ENCODE results near the gene SEMA3A. TPM values are rescaled to one million over a fixed set of nuclear protein-coding genes. Genes with fewer than 3 reads are reported as not detected.

Gene SEMA3A
- total and polyA plus RNA-seq, 2 experiments from 2014 or later, result 19.8 to 46.4 TPM

- no peak for TF ChIP-seq ZNF462 (CRISPR knock-in tag; IDR thresholded peaks at IDR 0.05)
- no peak for TF ChIP-seq CREB1 (CRISPR knock-in tag; IDR thresholded peaks at IDR 0.05; ENCODE audit: low read depth)
- TF ChIP-seq CTCF (conservative IDR thresholded peaks at IDR 0.05; ENCODE audit: low read depth in 2 of 2), result peak in 1 of 2 experiments; percentile 36; a peak in 2 of 4 replicates
- no peak for TF ChIP-seq ZNF114 (CRISPR knock-in tag; IDR thresholded peaks at IDR 0.05)
Observed at GRCh38 chr7:84207615-84208014, 13.0 kb upstream of the SEMA3A start (continued).

GRCh38 chr7:84207025-84207424, 12.4 kb upstream of the SEMA3A start:
- H3K27me3 ChIP-seq (ENCODE audit: insufficient read depth), result no peaks in the 10 kb centered on the region
- peak overlapping the region; percentile 4; the same call in 1 of the 2 replicates for H3K4me3 ChIP-seq
- peaks cover 54% of the 10 kb centered on the region for H3K4me1 ChIP-seq (ENCODE audit: insufficient read depth)
- Mint-ChIP-seq H3K36me3 (ENCODE audit: low read depth) (peaks cover 3% of the 10 kb centered on the region; the same call in 1 of the 3 replicates), H3K27me3 (ENCODE audit: insufficient read depth, low read depth, poor library complexity) (no peaks in the 10 kb centered on the region), H3K27ac (peak overlapping the region; percentile 67), H3K9me3 (no peaks in the 10 kb centered on the region), H3K4me1 (peaks cover 51% of the 10 kb centered on the region), H3K4me3 (peak overlapping the region; percentile 7; the same call in 1 of the 3 replicates)
- H3K4me2 ChIP-seq, result peak overlapping the region; percentile 35
- H4K20me1 ChIP-seq (replicated peaks; ENCODE audit: insufficient read depth), result no peaks in the 10 kb centered on the region
- no peaks in the 10 kb centered on the region; the same call in 1 of the 2 replicates for H3F3A ChIP-seq (replicated peaks; ENCODE audit: low read depth)
- H2AFZ ChIP-seq, result no peak overlapping the region
- DNase-seq (ENCODE audit: low spot score), result peak; percentile 92
- no peaks in the 10 kb centered on the region for H3K36me3 ChIP-seq (ENCODE audit: insufficient read depth)
- no peaks in the 10 kb centered on the region for H3K9me2 ChIP-seq (ENCODE audit: insufficient read depth)
- peak; percentile 100 for ATAC-seq
- H3K79me2 ChIP-seq (replicated peaks; ENCODE audit: insufficient read depth), result no peaks in the 10 kb centered on the region
- peak; percentile 79 for TF ChIP-seq ETS1 (IDR thresholded peaks at IDR 0.05)
- no peak for TF ChIP-seq STAT1 (IDR thresholded peaks at IDR 0.05; ENCODE audit: unreplicated experiment)
- TF ChIP-seq NANOG (IDR thresholded peaks at IDR 0.05; ENCODE audit: borderline replicate concordance), result peak; percentile 97
- peak overlapping the region; percentile 58 for H3K27ac ChIP-seq (ENCODE audit: low read depth)
